Endothelial cell (in vitro differentiated cells): ENCODE data around the gene SKI. TPM values are rescaled to one million over a fixed set of nuclear protein-coding genes. Genes with fewer than 3 reads are reported as not detected.
"Not testable (repeated sequence)": the region's sequence is repeated elsewhere in the genome, so short reads cannot be mapped to it uniquely, and the experiment has no call there.

Experiments used
- DNase-seq: peaks from one replicate; pipeline ENCODE4 v3.0.0; 2021; ENCODE audit warnings: low spot score
- H3K27ac Mint-ChIP-seq: one replicate; pipeline ENCODE4 v1.8.0; 2021; ENCODE audit warnings: mixed read lengths, inconsistent platforms; ENCODE audit not compliant: unreplicated experiment
- H3K27me3 Mint-ChIP-seq: one replicate; pipeline ENCODE4 v1.8.0; 2021; ENCODE audit warnings: mild to moderate bottlenecking, moderate library complexity, mixed read lengths, inconsistent platforms; ENCODE audit not compliant: unreplicated experiment
- H3K36me3 Mint-ChIP-seq: one replicate; pipeline ENCODE4 v1.8.0; 2021; ENCODE audit warnings: mild to moderate bottlenecking, low read depth, mixed read lengths, inconsistent platforms; ENCODE audit not compliant: unreplicated experiment
- H3K4me1 Mint-ChIP-seq: one replicate; pipeline ENCODE4 v1.8.0; 2021; ENCODE audit warnings: mild to moderate bottlenecking, mixed read lengths, inconsistent platforms; ENCODE audit not compliant: unreplicated experiment
- H3K4me3 Mint-ChIP-seq: one replicate; pipeline ENCODE4 v1.8.0; 2021; ENCODE audit warnings: mild to moderate bottlenecking, mixed read lengths, inconsistent platforms; ENCODE audit not compliant: unreplicated experiment
- H3K9me3 Mint-ChIP-seq: one replicate; pipeline ENCODE4 v1.8.0; 2021; ENCODE audit warnings: mixed read lengths, inconsistent platforms; ENCODE audit not compliant: unreplicated experiment
- CTCF ChIP-seq: fragments of 200-600 bp; sonication (generic); IDR thresholded peaks from one replicate; pipeline ENCODE4 v1.5.0; 2021; ENCODE audit warnings: antibody characterized with exemption; ENCODE audit not compliant: unreplicated experiment
- total RNA-seq: library from RNA; stranded (reverse); fragmentation: NEBNext Ultra II Directional; extraction: Animal tissue kit (Norgen Biotek cat#: 25700); gene quantifications from one replicate; pipeline ENCODE4 v1.2.1, GENCODE V29; 2021; ENCODE audit not compliant: unreplicated experiment

Gene SKI
- total RNA-seq, 1 donor from 2014 or later = 73.3 TPM

- Mint-ChIP-seq H3K27ac (no peak overlapping the region), H3K4me3 (peak overlapping the region; percentile 56), H3K4me1 (peaks cover 27% of the 10 kb centered on the region), H3K27me3 (peaks cover 2% of the 10 kb centered on the region), H3K9me3 (no peaks in the 10 kb centered on the region), H3K36me3 (peaks cover 8% of the 10 kb centered on the region)
- DNase-seq = no peak
- TF ChIP-seq CTCF = no peak
Observed at GRCh38 chr1:2239384-2239985, 11.4 kb downstream of the SKI start.

DNA sequence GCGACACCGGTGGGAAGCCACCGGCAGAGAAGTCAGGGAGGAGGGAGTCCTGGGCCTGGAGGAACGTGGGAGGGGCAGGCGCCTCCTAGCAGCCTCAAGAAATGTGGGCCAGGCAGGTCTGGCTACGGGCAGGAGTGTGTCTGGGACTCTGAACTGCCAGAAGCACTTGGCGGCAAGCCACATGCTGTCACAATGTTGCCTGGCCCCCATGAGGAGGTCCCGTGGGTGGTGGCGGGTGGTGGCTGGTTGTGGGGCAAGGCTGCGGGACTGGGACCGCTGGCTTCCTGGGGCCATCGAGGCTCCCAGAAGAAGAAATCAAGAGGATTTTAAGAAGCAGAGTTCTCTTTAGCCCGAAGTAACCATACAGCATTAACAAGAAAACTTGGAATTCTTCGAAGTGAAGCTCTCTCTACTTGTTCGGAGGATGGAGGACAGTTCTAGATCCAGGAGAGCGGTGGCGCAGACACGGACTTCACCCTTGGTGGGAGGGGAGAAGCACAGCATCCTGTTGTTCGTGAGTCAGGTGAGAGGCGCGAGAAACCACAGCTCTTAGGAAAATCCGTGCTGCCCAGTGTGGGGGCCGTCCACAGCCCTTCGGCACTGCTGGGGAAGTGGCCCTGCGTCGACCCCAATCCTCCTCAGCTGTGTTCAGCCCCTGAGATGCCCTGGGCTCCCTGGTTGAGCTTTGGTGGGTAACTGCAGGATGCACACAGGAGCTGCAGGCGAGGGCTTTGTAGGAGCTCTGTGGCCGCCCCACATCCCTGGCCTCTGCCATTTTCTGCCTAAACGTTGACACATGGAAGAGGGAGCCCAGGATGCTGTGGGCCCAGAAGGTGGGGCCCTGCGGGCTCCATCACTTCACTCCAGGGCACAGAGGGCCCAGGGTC is 12.4 kb downstream of the SKI start:
- Mint-ChIP-seq H3K27me3 (peaks cover 2% of the 10 kb centered on the region), H3K4me3 (no peak overlapping the region), H3K27ac (no peak overlapping the region), H3K36me3 (peaks cover 8% of the 10 kb centered on the region), H3K4me1 (peaks cover 24% of the 10 kb centered on the region), H3K9me3 (no peaks in the 10 kb centered on the region)
- no peak for DNase-seq
- TF ChIP-seq CTCF = no peak

- Mint-ChIP-seq H3K36me3 (peaks cover 8% of the 10 kb centered on the region), H3K4me1 (peaks cover 25% of the 10 kb centered on the region), H3K27ac (no peak overlapping the region), H3K9me3 (no peaks in the 10 kb centered on the region), H3K27me3 (peaks cover 2% of the 10 kb centered on the region), H3K4me3 (peak overlapping the region; percentile 60)
- no peak for DNase-seq
- TF ChIP-seq CTCF = no peak
Observed at GRCh38 chr1:2241820-2242219, 13.7 kb downstream of the SKI start.

DNA sequence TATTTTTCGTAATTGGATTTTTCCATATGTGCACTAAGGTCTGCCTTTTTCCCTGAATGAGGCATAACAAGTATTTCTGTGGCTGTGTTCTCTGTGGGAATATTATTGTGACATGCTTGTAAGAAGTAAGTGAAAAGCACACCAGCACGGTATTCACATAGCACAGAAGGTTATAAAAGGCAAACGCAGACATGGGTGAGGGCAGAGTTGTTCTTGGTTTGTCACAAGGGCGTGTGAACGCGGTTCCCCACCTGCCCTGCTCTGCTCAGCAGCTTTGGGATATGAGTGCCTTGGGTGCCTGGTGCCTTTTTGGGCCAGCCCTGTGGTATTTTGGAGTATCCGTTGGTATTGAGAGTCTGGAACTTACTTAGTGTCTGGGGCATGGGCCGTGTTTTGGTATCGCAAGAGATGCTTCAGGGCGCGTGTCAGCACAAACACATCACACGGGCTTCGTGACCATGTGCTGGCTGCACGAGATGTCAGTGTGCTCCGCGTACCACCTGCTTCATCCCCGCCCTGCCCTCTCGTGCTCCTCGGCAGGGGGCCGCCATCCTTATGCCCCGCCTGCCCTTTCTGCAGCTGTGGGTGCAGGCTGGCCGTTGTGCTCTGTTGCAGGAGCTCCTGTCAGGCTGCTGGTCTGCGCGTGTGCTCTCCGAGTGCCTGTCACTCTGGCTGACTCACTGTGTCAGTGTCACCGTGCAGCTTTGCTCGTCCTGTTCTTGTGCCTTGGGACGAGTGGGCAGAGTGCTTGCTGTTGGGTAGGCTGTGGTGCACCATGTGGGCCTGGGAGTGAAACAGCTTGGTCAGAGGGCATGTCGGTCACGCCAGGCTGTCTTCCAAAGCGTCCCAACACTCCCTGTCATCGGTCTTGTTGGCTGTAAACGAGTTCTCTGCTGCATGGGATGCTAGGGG is 15.0 kb downstream of the SKI start:
- H3K4me1 Mint-ChIP-seq = peaks cover 22% of the 10 kb centered on the region

DNA sequence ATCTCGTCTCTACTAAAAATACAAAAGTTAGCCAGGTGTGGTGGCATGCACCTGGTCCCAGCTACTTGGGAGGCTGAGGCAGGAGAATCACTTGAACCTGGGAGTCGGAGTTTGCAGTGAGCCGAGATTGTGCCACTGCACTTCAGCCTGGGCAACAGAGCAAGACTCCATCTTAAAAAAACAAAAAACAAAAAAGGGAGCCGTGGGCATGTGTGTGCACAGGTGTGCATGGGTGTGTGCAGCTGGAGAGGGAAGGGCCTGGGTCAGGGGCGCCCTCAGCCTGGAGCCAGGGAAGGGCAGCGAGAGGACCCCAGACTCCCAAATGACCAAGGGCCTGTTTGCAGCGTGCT is 18.9 kb downstream of the SKI start:
- peaks cover 20% of the 10 kb centered on the region for H3K4me1 Mint-ChIP-seq
- not testable (repeated sequence) for H3K9me3 Mint-ChIP-seq, DNase-seq, H3K27me3 Mint-ChIP-seq, H3K27ac Mint-ChIP-seq, H3K36me3 Mint-ChIP-seq, H3K4me3 Mint-ChIP-seq

More for the DNA sequence above, 15.0 kb downstream of the SKI start:
- Mint-ChIP-seq H3K27me3 (peaks cover 2% of the 10 kb centered on the region), H3K4me3 (no peak overlapping the region), H3K27ac (no peak overlapping the region), H3K9me3 (no peaks in the 10 kb centered on the region), H3K36me3 (peaks cover 8% of the 10 kb centered on the region)
- DNase-seq = no peak
- no peak for TF ChIP-seq CTCF
